SU-DHL-6 (cell line): ENCODE measurements around the gene NEURL1B.

Experiments
- H2AFZ ChIP-seq: fragments of 200-600 bp; sonication (generic); 2 replicates; pipeline ENCODE4 v1.6.1; 2014; ENCODE audit warnings: low read depth, mild to moderate bottlenecking, moderate library complexity, mixed read lengths, antibody characterized with exemption, low read length; ENCODE audit not compliant: severe bottlenecking
- H3F3A ChIP-seq: fragments of 200-600 bp; shearing (Covaris generic); 2 replicates; pipeline ENCODE4 v1.6.0; 2016; ENCODE audit warnings: antibody characterized with exemption, mild to moderate bottlenecking; ENCODE audit not compliant: insufficient read depth
- H3K27ac ChIP-seq: fragments of 200-600 bp; sonication (generic); 2 replicates; pipeline ENCODE4 v1.5.1; 2016; ENCODE audit warnings: low read depth, mild to moderate bottlenecking, low read length, moderate library complexity, mixed read lengths
- H3K27me3 ChIP-seq: fragments of 200-600 bp; sonication (generic), shearing (Covaris generic); 2 replicates; pipeline ENCODE4 v1.6.0; 2014; ENCODE audit warnings: mild to moderate bottlenecking, low read length
- H3K36me3 ChIP-seq: fragments of 200-600 bp; sonication (generic); 2 replicates; pipeline ENCODE4 v1.6.1; 2014; ENCODE audit warnings: mild to moderate bottlenecking, low read length, mixed read lengths
- H3K4me2 ChIP-seq: fragments of 300-600, 200-600 bp; shearing (Covaris generic), sonication (generic); 2 replicates; pipeline ENCODE4 v1.6.0; 2014; ENCODE audit warnings: low read length, low read depth, mild to moderate bottlenecking; ENCODE audit not compliant: poor library complexity, severe bottlenecking
- H3K4me3 ChIP-seq: fragments of 200-600 bp; sonication (generic); 2 replicates; pipeline ENCODE4 v1.5.1; 2014; ENCODE audit warnings: antibody characterized with exemption, low read length, mild to moderate bottlenecking, mixed read lengths; ENCODE audit not compliant: insufficient read depth, poor library complexity, severe bottlenecking
- H3K79me2 ChIP-seq: fragments of 200-600 bp; sonication (generic); 2 replicates; pipeline ENCODE4 v1.6.1; 2014; ENCODE audit warnings: mild to moderate bottlenecking, low read length, moderate library complexity; ENCODE audit not compliant: insufficient read depth
- H3K9ac ChIP-seq: fragments of 200-600 bp; sonication (generic); 2 replicates; pipeline ENCODE4 v1.7.0; 2014; ENCODE audit warnings: mild to moderate bottlenecking, low read length
- H3K9me2 ChIP-seq: fragments of 200-600 bp; sonication (generic); replicated peaks from 2 replicates; pipeline ENCODE4 v1.6.1; 2014; ENCODE audit warnings: low read length; ENCODE audit not compliant: insufficient read depth
- H3K9me3 ChIP-seq: fragments of 200-600 bp; sonication (generic); 2 replicates; pipeline ENCODE4 v1.6.1; 2014; ENCODE audit warnings: low read length, mixed read lengths; ENCODE audit not compliant: insufficient read depth
- H4K20me1 ChIP-seq: fragments of 200-600 bp; sonication (generic); 2 replicates; pipeline ENCODE4 v1.6.1; 2014; ENCODE audit warnings: low read depth, mild to moderate bottlenecking, antibody characterized with exemption, low read length, moderate library complexity, mixed read lengths
- EZH2phosphoT487 ChIP-seq: fragments of 200-600 bp; sonication (generic), shearing (Covaris generic); conservative IDR thresholded peaks from 2 replicates; pipeline ENCODE4 v1.6.1; 2018; ENCODE audit warnings: mild to moderate bottlenecking, antibody characterized with exemption, low read length, moderate library complexity, mixed read lengths
- TF ChIP-seq, protein P1 (sequence below): fragments of 200-600 bp; sonication (generic); IDR thresholded peaks from one replicate; pipeline ENCODE4 v1.5.1; 2017; ENCODE audit warnings: antibody characterized with exemption, mild to moderate bottlenecking, low read length, moderate library complexity; ENCODE audit not compliant: insufficient read depth, poor library complexity, severe bottlenecking

Gene NEURL1B

GRCh38 chr5:172700365-172701290 is 59.6 kb downstream of the NEURL1B start:
- Histone ChIP-seq H3K9ac (no peak overlapping the region), H3K9me3 (no peaks in the 10 kb centered on the region), H3K27ac (no peak overlapping the region), H3K9me2 (no peaks in the 10 kb centered on the region), H3K4me3 (no peak overlapping the region), H3K4me2 (no peak overlapping the region), H3F3A (no peaks in the 10 kb centered on the region), H2AFZ (no peak overlapping the region), H4K20me1 (no peaks in the 10 kb centered on the region), H3K79me2 (no peaks in the 10 kb centered on the region), H3K36me3 (no peaks in the 10 kb centered on the region), H3K27me3 (no peaks in the 10 kb centered on the region)
- TF ChIP-seq, protein P1, sequence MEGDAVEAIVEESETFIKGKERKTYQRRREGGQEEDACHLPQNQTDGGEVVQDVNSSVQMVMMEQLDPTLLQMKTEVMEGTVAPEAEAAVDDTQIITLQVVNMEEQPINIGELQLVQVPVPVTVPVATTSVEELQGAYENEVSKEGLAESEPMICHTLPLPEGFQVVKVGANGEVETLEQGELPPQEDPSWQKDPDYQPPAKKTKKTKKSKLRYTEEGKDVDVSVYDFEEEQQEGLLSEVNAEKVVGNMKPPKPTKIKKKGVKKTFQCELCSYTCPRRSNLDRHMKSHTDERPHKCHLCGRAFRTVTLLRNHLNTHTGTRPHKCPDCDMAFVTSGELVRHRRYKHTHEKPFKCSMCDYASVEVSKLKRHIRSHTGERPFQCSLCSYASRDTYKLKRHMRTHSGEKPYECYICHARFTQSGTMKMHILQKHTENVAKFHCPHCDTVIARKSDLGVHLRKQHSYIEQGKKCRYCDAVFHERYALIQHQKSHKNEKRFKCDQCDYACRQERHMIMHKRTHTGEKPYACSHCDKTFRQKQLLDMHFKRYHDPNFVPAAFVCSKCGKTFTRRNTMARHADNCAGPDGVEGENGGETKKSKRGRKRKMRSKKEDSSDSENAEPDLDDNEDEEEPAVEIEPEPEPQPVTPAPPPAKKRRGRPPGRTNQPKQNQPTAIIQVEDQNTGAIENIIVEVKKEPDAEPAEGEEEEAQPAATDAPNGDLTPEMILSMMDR: no peak
- no peak for TF ChIP-seq EZH2phosphoT487

- TF ChIP-seq, protein P1: no peak
- no peak for TF ChIP-seq EZH2phosphoT487
- H3K79me2 ChIP-seq: no peaks in the 10 kb centered on the region
- H4K20me1 ChIP-seq: no peaks in the 10 kb centered on the region
- no peak overlapping the region for H2AFZ ChIP-seq
- no peaks in the 10 kb centered on the region for H3K36me3 ChIP-seq
- no peak overlapping the region for H3K4me3 ChIP-seq
- H3K27ac ChIP-seq: no peak overlapping the region
- H3K9ac ChIP-seq: no peak overlapping the region
- no peaks in the 10 kb centered on the region for H3K9me2 ChIP-seq
- no peaks in the 10 kb centered on the region for H3K9me3 ChIP-seq
- H3F3A ChIP-seq: no peaks in the 10 kb centered on the region
- no peak overlapping the region for H3K4me2 ChIP-seq
- no peaks in the 10 kb centered on the region for H3K27me3 ChIP-seq
Measured at GRCh38 chr5:172701291-172701656, 60.2 kb downstream of the NEURL1B start.

- H3K4me3 ChIP-seq: no peak overlapping the region
- no peaks in the 10 kb centered on the region for H3K9me3 ChIP-seq
- H3K79me2 ChIP-seq: no peaks in the 10 kb centered on the region
- H3K36me3 ChIP-seq: no peaks in the 10 kb centered on the region
- H3K9ac ChIP-seq: no peak overlapping the region
- H3K9me2 ChIP-seq: no peaks in the 10 kb centered on the region
- H2AFZ ChIP-seq: no peak overlapping the region
- H3F3A ChIP-seq: no peaks in the 10 kb centered on the region
- TF ChIP-seq, protein P1: no peak
- TF ChIP-seq EZH2phosphoT487: no peak
- H3K27ac ChIP-seq: no peak overlapping the region
- no peaks in the 10 kb centered on the region for H3K27me3 ChIP-seq
- no peak overlapping the region for H3K4me2 ChIP-seq
- no peaks in the 10 kb centered on the region for H4K20me1 ChIP-seq
Measured at GRCh38 chr5:172703952-172704351, 62.9 kb downstream of the NEURL1B start.
